Upper lobe of left lung (tissue), 6 donors: ENCODE data around the gene SAMD9L. TPM values are rescaled to one million over a fixed set of nuclear protein-coding genes. Genes with fewer than 3 reads are reported as not detected.

Experiments used
- ATAC-seq, 2 donors: fragments of 200-7000 bp; cut with Tn5 transposase; one replicate each; pipeline ENCODE4 v1.9.1; 2022; ENCODE audit warnings: mild to moderate bottlenecking in 2 of 2, moderate library complexity in 2 of 2; ENCODE audit not compliant: low FRiP score in 2 of 2
- DNase-seq, 2 donors: peaks; one replicate each; pipeline ENCODE4 v3.0.0-alpha.2; 2019 to 2020
- H3K27ac ChIP-seq, 4 donors: fragments of 200-600 bp; sonication (generic); one replicate each; pipeline ENCODE4 v1.5.1; 2016 to 2019
- H3K27me3 ChIP-seq, 4 donors: fragments of 200-600 bp; sonication (generic); one replicate each; pipeline ENCODE4 v1.5.1; 2017 to 2019
- H3K36me3 ChIP-seq, 4 donors: fragments of 200-600 bp; sonication (generic); one replicate each; pipeline ENCODE4 v1.5.1; 2016 to 2019
- H3K4me1 ChIP-seq, 4 donors: fragments of 200-600 bp; sonication (generic); one replicate each; pipeline ENCODE4 v1.5.1; 2018 to 2019
- H3K4me3 ChIP-seq, 4 donors: fragments of 200-600 bp; sonication (generic); one replicate each; pipeline ENCODE4 v1.5.1; 2017 to 2019; ENCODE audit warnings: mild to moderate bottlenecking in 2 of 4, moderate library complexity in 1 of 4
- H3K9me3 ChIP-seq, 4 donors: fragments of 200-600 bp; sonication (generic); one replicate each; pipeline ENCODE4 v1.5.1; 2018 to 2019
- EP300 ChIP-seq, 4 donors: sonication (generic); formaldehyde crosslinking; IDR thresholded peaks; one replicate each; pipeline ENCODE4 v1.5.1; 2017; ENCODE audit warnings: antibody characterized with exemption in 4 of 4, control low read depth in 2 of 4
- POLR2A ChIP-seq, 4 donors: fragments of 450-650 bp; IDR thresholded peaks; one replicate each; pipeline ENCODE4 v1.5.1; 2016 to 2017; ENCODE audit warnings: antibody characterized with exemption in 4 of 4, mild to moderate bottlenecking in 2 of 4
- POLR2AphosphoS5 ChIP-seq, 2 donors: sonication (generic); formaldehyde crosslinking; IDR thresholded peaks; one replicate each; pipeline ENCODE4 v1.5.1; 2017; ENCODE audit warnings: antibody characterized with exemption in 2 of 2
- WGBS, 2 donors: methylation state at CpG; one replicate each; pipeline ENCODE4 v1.1.5; 2017 to 2018; 5-methylcytosine and 5-hydroxymethylcytosine counted together
- total RNA-seq, 6 donors: library from RNA; depleted of rRNA in 4 of 6; stranded (reverse); fragments of >200 nt in 4 of 6; gene quantifications; one replicate each; pipeline versions ENCODE4 v1.1.0 to v1.2.1, GENCODE V29; 2016 to 2021
- TF ChIP-seq, protein P1 (sequence below), 6 experiments: fragments of 450-650 bp in 4 of 6; fragments of 200-600 bp in 2 of 6; sonication (generic) in 2 of 6; IDR thresholded peaks; one replicate each; pipeline ENCODE4 v1.5.1; 2016 to 2019; ENCODE audit warnings: antibody characterized with exemption in 6 of 6
- donor health status: DM: no; HTN: no; CAD: no; lungs with moderate emphysema.
- donor health status: DM: no; HTN: yes; CAD: no; lungs with severe emphysema.

Gene SAMD9L
- total RNA-seq, 6 donors from 2014 or later: 20.7 to 50.6 (median 32.5) TPM

DNA sequence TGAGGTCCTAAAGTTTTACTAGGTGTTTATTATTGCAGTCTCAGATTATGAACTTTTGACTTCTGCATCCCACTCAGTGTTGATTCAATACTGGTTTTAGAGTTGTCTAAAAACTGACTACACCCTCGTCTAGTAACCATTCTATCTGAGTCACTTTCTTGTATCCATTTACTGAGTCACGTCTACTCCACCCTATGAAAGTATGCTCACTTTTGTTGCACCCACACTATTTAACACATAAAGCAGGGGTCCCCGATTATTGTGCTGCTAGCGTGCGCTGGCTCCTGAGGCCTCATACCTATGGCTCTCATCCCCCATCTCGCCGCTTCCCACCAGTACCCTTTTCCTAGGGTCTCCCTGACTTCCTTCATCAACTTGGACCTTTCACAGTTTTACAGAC, 32.4 kb downstream of the SAMD9L start:
- no peak for DNase-seq
- H3K9me3 ChIP-seq: peaks cover 0 to 16% (median 8%) of the 10 kb centered on the region in 4 donors
- H3K27me3 ChIP-seq: no peaks in the 10 kb centered on the region
- peak overlapping the region in 1 of 4 donors; percentile 55 for H3K4me3 ChIP-seq
- no peak overlapping the region for H3K27ac ChIP-seq
- 76 to 89% methylated on average over 7 of the region's 7 CpGs for WGBS, 2 donors
- TF ChIP-seq, protein P1, sequence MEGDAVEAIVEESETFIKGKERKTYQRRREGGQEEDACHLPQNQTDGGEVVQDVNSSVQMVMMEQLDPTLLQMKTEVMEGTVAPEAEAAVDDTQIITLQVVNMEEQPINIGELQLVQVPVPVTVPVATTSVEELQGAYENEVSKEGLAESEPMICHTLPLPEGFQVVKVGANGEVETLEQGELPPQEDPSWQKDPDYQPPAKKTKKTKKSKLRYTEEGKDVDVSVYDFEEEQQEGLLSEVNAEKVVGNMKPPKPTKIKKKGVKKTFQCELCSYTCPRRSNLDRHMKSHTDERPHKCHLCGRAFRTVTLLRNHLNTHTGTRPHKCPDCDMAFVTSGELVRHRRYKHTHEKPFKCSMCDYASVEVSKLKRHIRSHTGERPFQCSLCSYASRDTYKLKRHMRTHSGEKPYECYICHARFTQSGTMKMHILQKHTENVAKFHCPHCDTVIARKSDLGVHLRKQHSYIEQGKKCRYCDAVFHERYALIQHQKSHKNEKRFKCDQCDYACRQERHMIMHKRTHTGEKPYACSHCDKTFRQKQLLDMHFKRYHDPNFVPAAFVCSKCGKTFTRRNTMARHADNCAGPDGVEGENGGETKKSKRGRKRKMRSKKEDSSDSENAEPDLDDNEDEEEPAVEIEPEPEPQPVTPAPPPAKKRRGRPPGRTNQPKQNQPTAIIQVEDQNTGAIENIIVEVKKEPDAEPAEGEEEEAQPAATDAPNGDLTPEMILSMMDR (IDR thresholded peaks at IDR 0.05): no peak
- TF ChIP-seq POLR2AphosphoS5 (IDR thresholded peaks at IDR 0.05) (no peak), POLR2A (IDR thresholded peaks at IDR 0.05) (no peak), EP300 (IDR thresholded peaks at IDR 0.05) (no peak)
- H3K4me1 ChIP-seq: peaks cover 13 to 20% (median 16%) of the 10 kb centered on the region in 4 donors
- peak in 1 of 2 donors; percentile 69 for ATAC-seq
- peaks cover 0 to 24% (median 0%) of the 10 kb centered on the region in 4 donors for H3K36me3 ChIP-seq

DNA sequence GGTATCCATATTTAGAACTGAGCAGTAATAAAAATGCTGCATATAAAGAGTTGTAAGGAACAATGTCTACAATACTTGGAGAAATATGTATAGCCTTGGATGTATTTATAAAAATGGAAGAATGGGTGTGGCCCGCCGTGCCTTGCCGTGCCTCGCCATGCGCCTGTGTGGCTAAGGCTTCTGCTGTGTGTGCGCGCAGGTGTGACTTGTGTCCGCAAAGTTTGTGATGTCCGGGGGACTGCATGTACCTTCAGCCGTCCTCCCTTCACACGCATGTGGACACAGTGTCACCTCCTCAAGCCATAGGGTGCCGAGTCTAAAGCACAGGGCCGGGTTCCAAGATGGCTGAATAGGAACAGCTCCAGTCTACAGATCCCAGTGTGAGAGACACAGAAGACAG, 40.2 kb downstream of the SAMD9L start:
- peaks cover 64 to 89% (median 76%) of the 10 kb centered on the region in 4 donors for H3K9me3 ChIP-seq
- 92 to 96% methylated on average over 13 of the region's 13 CpGs for WGBS, 2 donors
- DNase-seq (peak in 1 of 2 donors; percentile 47), ATAC-seq (no peak)
- H3K4me3 ChIP-seq: no peak overlapping the region
- no peak overlapping the region for H3K27ac ChIP-seq
- TF ChIP-seq, protein P1 (IDR thresholded peaks at IDR 0.05): no peak
- TF ChIP-seq EP300 (IDR thresholded peaks at IDR 0.05): no peak
- no peak for TF ChIP-seq POLR2AphosphoS5 (IDR thresholded peaks at IDR 0.05)
- TF ChIP-seq POLR2A (IDR thresholded peaks at IDR 0.05): no peak
- no peaks in the 10 kb centered on the region for H3K4me1 ChIP-seq
- no peaks in the 10 kb centered on the region for H3K27me3 ChIP-seq
- peaks cover 7 to 64% (median 50%) of the 10 kb centered on the region in 4 donors for H3K36me3 ChIP-seq

DNA sequence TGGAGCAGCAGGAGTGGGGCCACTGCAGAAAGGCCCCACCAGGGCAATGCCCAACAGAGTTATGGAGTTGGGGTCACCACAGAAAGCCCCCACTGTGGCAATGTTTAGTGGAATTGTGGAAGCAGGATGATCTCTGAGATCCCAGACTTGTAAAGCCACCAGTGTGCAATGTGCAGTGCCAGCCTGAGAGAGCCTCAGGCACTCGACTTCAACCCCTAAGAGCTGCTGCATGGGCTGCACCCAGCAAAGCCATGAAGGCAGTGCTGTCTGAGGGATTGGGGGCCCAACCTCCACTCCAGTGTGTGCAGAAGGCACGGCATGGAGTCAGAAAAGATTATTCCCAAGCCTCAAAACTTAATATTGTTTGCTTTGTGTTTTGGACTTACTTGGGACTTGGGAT, 50.8 kb downstream of the SAMD9L start:
- 25 to 69% methylated on average over 1 to 2 of the region's 2 CpGs for WGBS, 2 donors
- H3K9me3 ChIP-seq: peaks cover 22 to 52% (median 36%) of the 10 kb centered on the region in 4 donors

DNA sequence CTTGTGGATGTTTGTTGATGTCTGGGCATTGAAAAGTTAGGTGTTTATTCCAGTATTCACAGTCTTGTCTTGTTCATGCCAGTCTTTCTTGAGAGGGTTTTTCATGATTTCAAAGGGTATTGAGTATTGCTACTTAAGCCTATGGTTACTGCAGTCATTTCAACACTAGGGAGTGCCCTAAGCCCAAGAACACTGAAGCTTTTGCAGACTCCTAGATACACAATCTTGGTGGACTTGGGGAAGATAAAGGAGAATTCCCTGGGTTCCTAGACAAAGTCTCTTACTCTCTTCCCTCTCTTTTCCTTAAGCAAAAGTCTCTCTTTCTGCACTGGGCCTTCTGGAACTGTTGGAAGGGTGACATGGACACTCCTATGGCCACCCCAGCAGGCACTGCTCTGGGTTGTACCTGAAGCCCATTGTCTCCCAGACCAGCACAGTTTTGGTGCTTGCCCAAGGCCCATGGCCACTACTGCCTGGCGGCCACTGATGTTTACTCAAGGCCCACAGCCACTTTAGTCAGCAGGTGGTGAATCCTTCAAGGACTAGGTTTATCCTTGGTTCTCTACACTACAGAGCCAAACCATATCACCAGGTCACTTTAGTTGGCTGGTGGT, 55.3 kb downstream of the SAMD9L start:
- WGBS, 2 donors: 55 to 57% methylated on average over 1 of the region's 1 CpG
- Histone ChIP-seq H3K36me3 (no peaks in the 10 kb centered on the region), H3K4me1 (no peaks in the 10 kb centered on the region), H3K27me3 (no peaks in the 10 kb centered on the region), H3K9me3 (peaks cover 0 to 10% (median 2%) of the 10 kb centered on the region in 4 donors), H3K4me3 (no peak overlapping the region), H3K27ac (no peak overlapping the region)
- TF ChIP-seq, protein P1 (IDR thresholded peaks at IDR 0.05): peak in 3 of 6 experiments; percentile 18 to 30 (median 21)
- TF ChIP-seq EP300 (IDR thresholded peaks at IDR 0.05): no peak
- DNase-seq (no peak), ATAC-seq (no peak)

More for the DNA sequence above, 50.8 kb downstream of the SAMD9L start:
- Histone ChIP-seq H3K4me3 (no peak overlapping the region), H3K27me3 (no peaks in the 10 kb centered on the region), H3K36me3 (no peaks in the 10 kb centered on the region), H3K4me1 (no peaks in the 10 kb centered on the region), H3K27ac (no peak overlapping the region)
- ATAC-seq: no peak
- DNase-seq: no peak
- TF ChIP-seq EP300 (IDR thresholded peaks at IDR 0.05) (no peak), POLR2AphosphoS5 (IDR thresholded peaks at IDR 0.05) (no peak), POLR2A (IDR thresholded peaks at IDR 0.05) (no peak)
- TF ChIP-seq, protein P1 (IDR thresholded peaks at IDR 0.05): no peak

Other genes with a start within 250 kb of the SAMD9L start
- gene SAMD9, start 30.4 kb downstream of the SAMD9L start, total RNA-seq: 10 to 100 TPM in 5 of 6 donors, 1 to 10 TPM in 1; 5.3 to 19.1 (median 11.6) TPM
- 1 to 10 TPM in 1 of 6 donors, under 1 TPM in 3, not detected in 2; 0.30 to 7.3 (median 0.30) TPM for gene HEPACAM2, start 78.1 kb upstream of the SAMD9L start, total RNA-seq
- 10 to 100 TPM in 5 of 6 donors, 1 to 10 TPM in 1; 8.3 to 30.4 (median 21.9) TPM for gene VPS50, start 84.0 kb upstream of the SAMD9L start, total RNA-seq